ENCODE data around the gene DMD. TPM values are rescaled to one million over a fixed set of nuclear protein-coding genes. Genes with fewer than 3 reads are reported as not detected.
"Not testable (repeated sequence)": the region's sequence is repeated elsewhere in the genome, so short reads cannot be mapped to it uniquely, and the experiment has no call there.

Gene DMD
- total and polyA plus RNA-seq, 2 of the 8 experiments (the other 6 are each of a cell fraction or from before 2014, with no cell fraction given), result 4.8 to 7.4 TPM

GRCh38 chrX:31932769-31933168, 1278.6 kb downstream of the DMD start (continued):
- no peak for TF ChIP-seq CTCF (IDR thresholded peaks at IDR 0.05; ENCODE audit: control extremely low read depth in 1 of 3, insufficient read depth in 1 of 3, low read depth in 1 of 3, low read length in 3 of 3)
- no peak for TF ChIP-seq SIRT6 (IDR thresholded peaks at IDR 0.05; ENCODE audit: low read length)
- TF ChIP-seq BRCA1 (IDR thresholded peaks at IDR 0.05; ENCODE audit: low read depth, low read length), result no peak
- no peak for TF ChIP-seq KDM5A (IDR thresholded peaks at IDR 0.05; ENCODE audit: low read length)
- no peak for TF ChIP-seq NANOG (IDR thresholded peaks at IDR 0.05; ENCODE audit: insufficient read depth, low read depth, low read length, poor library complexity, severe bottlenecking)
- TF ChIP-seq PHF8 (conservative IDR thresholded peaks at IDR 0.05; ENCODE audit: low read depth, low read length), result no peak

- H3K79me2 ChIP-seq (ENCODE audit: control insufficient read depth in 1 of 2, insufficient read depth in 2 of 2, low read length in 2 of 2); H4K5ac ChIP-seq (ENCODE audit: insufficient read length, low read depth, low read length); H3K36me3 ChIP-seq (ENCODE audit: control insufficient read depth in 2 of 4, insufficient read depth in 4 of 4, low read length in 3 of 4); H3K18ac ChIP-seq (ENCODE audit: extremely low read depth, low read length); H2BK20ac ChIP-seq (ENCODE audit: low read length); H3K9me3 ChIP-seq (ENCODE audit: insufficient read depth in 2 of 2, low read depth in 1 of 2, low read length in 1 of 2); H3K4me3 ChIP-seq (ENCODE audit: extremely low read depth in 1 of 4, insufficient read depth in 2 of 4, low read depth in 3 of 4, low read length in 4 of 4); FAIRE-seq; H4K8ac ChIP-seq (ENCODE audit: extremely low read depth, insufficient read depth, low read length); H3K14ac ChIP-seq (ENCODE audit: insufficient read length); H3K27ac ChIP-seq (ENCODE audit: low read depth, low read length); POLR2A ChIA-PET (ENCODE audit: partially characterized antibody); H3K27me3 ChIP-seq (replicated peaks in 1 of 4; ENCODE audit: control insufficient read depth in 3 of 4, extremely low read depth in 1 of 4, insufficient read depth in 3 of 4, low read length in 3 of 4); H3K79me1 ChIP-seq (ENCODE audit: low read depth, low read length); H3K4ac ChIP-seq (replicated peaks; ENCODE audit: insufficient read length, low read depth, low read length); H3K9ac ChIP-seq (replicated peaks in 1 of 4; ENCODE audit: extremely low read depth in 1 of 4, low read depth in 3 of 4, low read length in 3 of 4); H3K4me2 ChIP-seq (ENCODE audit: insufficient read depth in 1 of 2, low read depth in 2 of 2, low read length in 2 of 2); CTCF ChIA-PET (ENCODE audit: partially characterized antibody); H2BK5ac ChIP-seq (ENCODE audit: low read depth, low read length); H2AK5ac ChIP-seq (ENCODE audit: low read depth, low read length); H2BK15ac ChIP-seq (ENCODE audit: low read length); H4K20me1 ChIP-seq (replicated peaks in 1 of 2; ENCODE audit: control insufficient read depth in 1 of 2, insufficient read depth in 2 of 2, low read length in 2 of 2); H3K23ac ChIP-seq (ENCODE audit: insufficient read length); H4K91ac ChIP-seq (replicated peaks; ENCODE audit: insufficient read length, low read length); H3K4me1 ChIP-seq (replicated peaks in 1 of 4; ENCODE audit: control insufficient read depth in 3 of 4, insufficient read depth in 4 of 4, low read length in 3 of 4); H3K56ac ChIP-seq (replicated peaks; ENCODE audit: insufficient read length, low read depth, low read length); H2AFZ ChIP-seq (ENCODE audit: low read length); H2BK12ac ChIP-seq (ENCODE audit: low read depth, low read length); DNase-seq (ENCODE audit: low read depth in 1 of 2, low spot score in 2 of 2); H2BK120ac ChIP-seq (replicated peaks; ENCODE audit: low read depth, low read length); H3K23me2 ChIP-seq (ENCODE audit: low read depth, low read length): not testable (repeated sequence)
- 92% methylated on average over 11 of the region's 11 CpGs; no CpG with 5 or more reads in 1 of the 2 experiments for WGBS, 2 experiments (ENCODE audit: extremely low coverage in 1 of 2, insufficient coverage in 1 of 2, insufficient read length in 1 of 2, insufficient replicate concordance in 2 of 2, low coverage in 1 of 2, low lambda C conversion rate in 2 of 2, missing lambda C conversion rate in 1 of 2)
Observed at GRCh38 chrX:31932320-31932719, 1279.0 kb downstream of the DMD start.

Measured in H1 (cell line).